ENCODE measurements around the gene DCTN2.
"Not testable (repeated sequence)": the region's sequence is repeated elsewhere in the genome, so short reads cannot be mapped to it uniquely, and the experiment has no call there.

Gene DCTN2

GRCh38 chr12:57515408-57515933 lies 31.5 kb downstream of the DCTN2 start:
- no peak for DNase-seq (ENCODE audit: low spot score)

DNA sequence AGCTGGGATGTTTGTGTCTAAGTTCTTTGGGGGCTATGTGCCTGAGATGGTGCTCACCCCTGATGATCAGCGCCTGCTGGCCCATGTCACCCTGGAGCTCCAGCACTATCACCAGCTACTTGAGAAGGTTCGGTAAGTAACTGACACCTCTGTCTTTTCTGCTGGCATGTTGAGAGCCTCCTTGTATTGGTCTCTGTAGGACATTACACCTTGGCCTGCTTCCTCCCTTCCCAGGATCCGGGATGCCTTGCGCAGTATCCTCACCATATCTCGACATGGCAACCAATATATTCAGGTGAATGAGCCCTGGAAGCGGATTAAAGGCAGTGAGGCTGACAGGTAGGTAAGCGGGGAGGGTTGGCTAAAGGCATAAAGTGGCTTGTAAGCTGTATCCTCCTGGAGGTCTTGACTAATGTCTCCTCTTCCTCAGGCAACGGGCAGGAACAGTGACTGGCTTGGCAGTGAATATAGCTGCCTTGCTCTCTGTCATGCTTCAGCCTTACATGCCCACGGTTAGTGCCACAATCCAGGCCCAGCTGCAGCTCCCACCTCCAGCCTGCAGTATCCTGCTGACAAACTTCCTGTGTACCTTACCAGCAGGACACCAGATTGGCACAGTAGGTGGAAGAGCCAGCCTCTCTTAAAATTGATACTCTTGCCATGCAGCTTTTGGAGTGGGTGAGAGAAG lies 32.1 kb downstream of the DCTN2 start:
- DNase-seq (ENCODE audit: low spot score): no peak

GRCh38 chr12:57514246-57514645 lies 32.7 kb downstream of the DCTN2 start:
- DNase-seq (ENCODE audit: low spot score): not testable (repeated sequence)

GRCh38 chr12:57513677-57514076 lies 33.3 kb downstream of the DCTN2 start:
- not testable (repeated sequence) for DNase-seq (ENCODE audit: low spot score)

DNA sequence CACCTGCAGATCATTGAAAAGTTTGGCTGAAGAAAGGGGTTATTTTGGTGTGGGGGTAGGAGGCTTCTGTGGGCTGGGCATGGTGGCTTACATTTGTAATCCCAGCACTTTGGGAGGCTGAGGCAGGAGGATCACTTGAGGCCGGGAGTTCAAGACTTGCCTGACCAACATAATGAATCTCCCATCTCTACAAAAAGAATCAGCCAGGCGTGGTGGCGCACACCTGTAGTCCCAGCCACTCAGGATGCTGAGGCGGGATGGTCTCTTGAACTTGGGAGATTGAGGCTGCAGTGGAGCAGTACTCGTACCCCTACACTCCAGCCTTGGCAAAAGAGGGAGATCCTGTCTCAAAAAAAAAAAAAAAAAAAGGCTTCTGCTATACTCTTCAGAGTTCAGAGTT lies 33.7 kb downstream of the DCTN2 start:
- no peak for DNase-seq (ENCODE audit: low spot score)

- DNase-seq (ENCODE audit: low spot score): no peak
Measured at GRCh38 chr12:57512665-57513064, 34.3 kb downstream of the DCTN2 start.

GRCh38 chr12:57511588-57512325 lies 35.2 kb downstream of the DCTN2 start:
- no peak for DNase-seq (ENCODE audit: low spot score)

DNA sequence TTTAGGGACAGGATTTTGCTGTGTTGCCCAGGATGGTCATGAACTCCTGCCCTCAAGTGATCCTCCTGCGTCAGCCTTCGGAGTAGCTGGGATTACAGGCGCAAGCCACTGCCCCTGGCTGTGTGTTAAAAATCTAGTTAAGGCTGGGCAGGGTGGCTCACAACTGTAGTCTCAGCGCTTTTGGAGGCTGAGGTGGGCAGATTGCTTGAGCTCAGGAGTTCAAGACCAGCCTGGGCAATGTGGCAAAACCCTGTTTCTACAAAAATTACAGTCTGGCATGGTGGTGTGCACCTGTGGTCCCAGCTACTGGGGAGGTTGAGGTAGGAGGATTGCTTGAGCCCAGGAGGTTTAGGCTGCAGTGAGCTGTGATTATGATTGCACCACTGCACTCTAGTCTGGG lies 35.8 kb downstream of the DCTN2 start:
- no peak for DNase-seq (ENCODE audit: low spot score)

GRCh38 chr12:57507796-57508195 lies 39.2 kb downstream of the DCTN2 start:
- DNase-seq (ENCODE audit: low spot score): not testable (repeated sequence)

DNA sequence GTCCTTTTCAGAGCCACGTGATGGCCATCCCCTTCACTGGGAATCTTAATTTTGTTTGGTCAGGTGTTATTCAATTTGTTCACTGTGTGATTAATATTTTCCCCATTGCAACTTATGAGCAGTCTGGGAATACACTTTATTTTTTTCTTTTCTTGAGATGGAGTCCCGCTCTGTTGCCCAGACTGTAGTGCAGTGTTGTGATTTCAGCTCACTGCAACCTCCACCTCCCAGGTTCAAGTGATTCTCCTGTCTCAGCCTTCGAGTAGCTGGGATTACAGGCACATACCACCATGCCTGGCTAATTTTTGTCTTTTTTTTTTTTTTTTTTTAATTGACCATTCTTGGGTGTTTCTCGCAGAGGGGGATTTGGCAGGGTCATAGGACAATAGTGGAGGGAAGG lies 40.5 kb downstream of the DCTN2 start:
- not testable (repeated sequence) for DNase-seq (ENCODE audit: low spot score)

DNA sequence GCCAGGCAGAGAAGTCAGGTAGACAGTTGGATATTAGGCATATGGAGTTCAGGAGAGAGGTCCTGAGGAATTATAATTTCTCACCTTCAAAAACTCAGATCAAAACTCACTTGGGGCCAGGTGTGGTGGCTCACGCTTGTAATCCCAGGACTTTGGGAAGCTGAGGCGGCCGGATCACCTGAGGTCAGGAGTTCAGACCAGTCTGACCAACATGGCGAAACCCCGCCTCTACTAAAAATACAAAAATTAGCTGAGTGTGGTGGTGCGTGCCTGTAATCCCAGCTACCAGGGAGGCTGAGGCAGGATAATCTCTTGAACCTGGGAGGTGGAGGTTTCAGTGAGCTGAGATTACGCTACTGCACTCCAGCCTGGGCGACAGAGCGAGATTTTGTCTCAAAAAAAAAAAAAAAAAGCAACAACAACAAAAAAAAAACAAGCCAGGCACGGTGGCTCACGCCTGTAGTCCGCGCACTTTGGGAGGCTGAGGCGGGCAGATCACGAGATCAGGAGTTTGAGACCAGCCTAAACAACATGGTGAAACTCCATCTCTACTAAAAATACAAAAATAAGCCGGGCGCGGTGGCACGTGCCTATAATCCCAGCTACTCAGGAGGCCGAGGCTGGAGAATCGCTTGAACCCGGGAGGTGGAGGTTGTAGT lies 44.6 kb downstream of the DCTN2 start:
- not testable (repeated sequence) for DNase-seq (ENCODE audit: low spot score)

DNA sequence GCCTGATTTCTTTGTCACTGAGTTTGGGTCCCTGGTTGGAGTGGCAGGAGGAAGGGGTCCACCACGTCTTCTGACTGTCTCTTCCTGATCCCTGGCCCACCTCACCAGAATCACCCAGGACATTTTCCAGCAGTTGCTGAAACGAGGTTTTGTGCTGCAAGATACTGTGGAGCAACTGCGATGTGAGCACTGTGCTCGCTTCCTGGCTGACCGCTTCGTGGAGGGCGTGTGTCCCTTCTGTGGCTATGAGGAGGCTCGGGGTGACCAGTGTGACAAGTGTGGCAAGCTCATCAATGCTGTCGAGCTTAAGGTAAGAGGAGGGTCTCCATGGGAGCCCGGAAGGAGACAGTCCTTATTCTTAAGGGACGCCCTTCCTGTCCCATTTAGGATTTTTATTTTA lies 46.8 kb downstream of the DCTN2 start:
- no peak for DNase-seq (ENCODE audit: low spot score)

DNA sequence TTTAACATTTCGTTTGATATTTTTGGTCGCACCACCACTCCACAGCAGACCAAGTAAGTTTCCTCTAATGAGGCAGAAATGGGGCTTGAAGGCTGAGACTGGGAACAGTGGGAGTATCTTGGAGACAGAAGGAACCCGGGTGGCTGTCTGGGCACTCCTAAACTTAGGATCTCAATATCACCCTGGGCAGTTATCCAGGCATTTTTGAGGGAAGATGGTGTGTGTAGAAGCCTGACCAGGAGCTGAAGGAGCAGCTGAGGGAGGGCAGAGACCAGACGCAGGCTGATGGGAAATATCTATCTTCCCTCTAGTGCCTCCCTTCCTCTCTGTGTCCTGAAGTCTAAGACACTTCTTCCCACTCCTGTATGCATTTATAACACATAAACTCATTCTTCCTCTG lies 48.4 kb downstream of the DCTN2 start:
- no peak for DNase-seq (ENCODE audit: low spot score)

GRCh38 chr12:57498132-57498502 lies 48.9 kb downstream of the DCTN2 start:
- no peak for DNase-seq (ENCODE audit: low spot score)

GRCh38 chr12:57497223-57498131 lies 49.5 kb downstream of the DCTN2 start:
- no peak for DNase-seq (ENCODE audit: low spot score)

GRCh38 chr12:57496822-57497221 lies 50.2 kb downstream of the DCTN2 start:
- no peak for DNase-seq (ENCODE audit: low spot score)

DNA sequence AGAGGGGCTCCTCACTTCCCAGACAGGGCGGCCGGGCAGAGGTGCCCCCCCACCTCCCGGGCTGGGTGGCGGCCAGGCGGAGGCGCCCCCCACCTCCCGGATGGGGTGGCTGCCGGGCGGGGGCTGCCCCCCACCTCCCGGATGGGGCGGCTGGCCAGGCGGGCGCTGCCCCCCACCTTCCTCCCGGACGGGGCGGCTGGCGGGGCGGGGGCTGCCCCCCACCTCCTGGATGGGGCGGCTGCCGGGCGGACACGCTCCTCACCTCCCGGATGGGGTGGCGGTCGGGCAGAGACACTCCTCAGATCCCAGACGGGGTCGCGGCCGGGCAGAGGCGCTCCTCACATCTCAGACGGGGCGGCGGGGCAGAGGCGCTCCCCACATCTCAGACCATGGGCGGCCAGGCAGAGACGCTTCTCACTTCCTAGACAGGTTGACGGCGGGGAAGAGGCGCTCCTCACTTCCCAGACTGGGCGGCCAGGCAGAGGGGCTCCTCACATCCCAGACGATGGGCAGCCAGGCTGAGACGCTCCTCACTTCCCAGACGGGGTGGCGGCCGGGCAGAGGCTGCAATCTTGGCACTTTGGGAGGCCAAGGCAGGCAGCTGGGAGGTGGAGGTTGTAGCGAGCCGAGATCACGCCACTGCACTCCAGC lies 51.8 kb downstream of the DCTN2 start:
- not testable (repeated sequence) for DNase-seq (ENCODE audit: low spot score)

DNA sequence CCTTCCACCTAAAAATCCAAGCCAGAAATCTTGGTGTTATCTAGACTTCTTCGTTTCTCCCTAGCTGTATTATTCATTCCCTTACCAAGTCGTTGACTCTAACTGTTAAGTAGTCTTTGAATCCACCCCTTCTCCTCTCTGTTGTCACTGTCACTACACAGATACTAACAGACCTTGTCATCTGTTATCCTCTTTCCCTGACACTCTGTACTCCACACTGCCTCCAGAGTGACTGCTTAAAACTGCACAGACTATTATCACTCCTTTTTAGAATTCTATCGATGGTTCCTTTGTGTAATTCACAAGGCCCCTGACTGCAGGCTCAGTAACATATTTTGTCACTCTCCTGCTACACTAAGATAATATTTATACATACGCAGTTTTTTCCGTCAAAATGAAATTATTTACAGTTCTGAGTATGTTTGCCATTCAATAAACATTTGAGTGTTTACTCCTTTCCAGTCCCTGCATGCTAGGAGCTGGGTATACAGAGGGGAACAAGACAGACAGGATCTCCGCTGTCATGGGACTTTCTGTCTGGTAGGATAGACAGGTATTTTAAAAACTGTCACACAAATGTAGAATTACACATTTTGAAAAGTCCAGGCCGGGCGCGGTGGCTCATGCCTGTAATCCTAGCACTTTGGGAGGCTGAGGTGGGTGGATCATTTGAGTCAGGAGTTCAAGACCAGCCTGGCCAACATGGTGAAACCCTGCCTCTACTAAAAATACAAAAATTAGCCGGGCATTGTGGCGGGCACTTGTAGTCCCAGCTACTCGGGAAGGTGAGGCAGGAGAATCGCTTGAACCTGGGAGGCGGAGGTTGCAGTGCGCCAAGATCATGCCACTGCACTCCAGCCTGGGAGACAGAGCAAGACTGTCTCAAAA lies 55.4 kb downstream of the DCTN2 start:
- DNase-seq (ENCODE audit: low spot score): no peak

GRCh38 chr12:57490126-57490525 lies 56.9 kb downstream of the DCTN2 start:
- DNase-seq (ENCODE audit: low spot score): no peak

DNA sequence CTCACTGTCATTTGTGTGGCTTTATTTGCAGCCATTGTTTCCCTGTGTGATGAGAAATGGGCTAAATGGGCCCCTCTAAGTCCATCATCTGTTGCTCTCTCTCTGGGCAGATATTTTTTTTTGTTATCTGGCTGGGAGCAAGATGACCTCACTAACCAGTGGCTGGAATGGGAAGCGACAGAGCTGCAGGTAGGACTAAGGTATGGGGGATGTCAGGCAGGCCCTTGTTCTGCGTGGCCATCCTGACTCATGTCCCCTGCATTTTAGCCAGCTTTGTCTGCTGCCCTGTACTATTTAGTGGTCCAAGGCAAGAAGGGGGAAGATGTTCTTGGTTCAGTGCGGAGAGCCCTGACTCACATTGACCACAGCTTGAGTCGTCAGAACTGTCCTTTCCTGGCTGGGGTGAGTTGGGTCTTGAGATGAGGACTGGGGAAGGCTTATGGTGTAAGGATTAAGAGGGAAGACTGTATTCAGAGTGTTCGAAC lies 57.8 kb downstream of the DCTN2 start:
- no peak for DNase-seq (ENCODE audit: low spot score)
